PFSK-1 (cell line): ENCODE results near the gene CCDC188.
A peak's percentile ranks its signal among the peaks of the same experiment; 100 is the strongest.

Source experiments
- FOXP2 ChIP-seq: optimal IDR thresholded peaks from 2 replicates; pipeline ENCODE3; 2011; ENCODE audit warnings: borderline replicate concordance, control low read depth, inconsistent platforms; ENCODE audit not compliant: insufficient read depth; ENCODE audit errors: extremely low read length, extremely low read depth
- POLR2AphosphoS5 ChIP-seq: IDR thresholded peaks from 2 replicates; pipeline ENCODE4 v1.6.1; 2012; ENCODE audit warnings: low read depth, mild to moderate bottlenecking, control low read depth, low read length, moderate library complexity
- SIN3A ChIP-seq: IDR thresholded peaks from 2 replicates; pipeline ENCODE4 v1.6.1; 2012; ENCODE audit warnings: mild to moderate bottlenecking, low read length, moderate library complexity, borderline replicate concordance; ENCODE audit not compliant: insufficient read depth
- TAF1 ChIP-seq: IDR thresholded peaks from 2 replicates; pipeline ENCODE4 v1.6.1; 2012; ENCODE audit warnings: low read length, control low read depth, borderline replicate concordance; ENCODE audit not compliant: insufficient read depth
- TF ChIP-seq, protein P1 (sequence below), 2 experiments: IDR thresholded peaks; 2 replicates each; pipeline versions ENCODE4 v1.6.1 to v1.8.0; 2011 to 2012; ENCODE audit warnings: low read depth in 2 of 2, low read length in 2 of 2, control low read depth in 1 of 2, inconsistent platforms in 1 of 2, mild to moderate bottlenecking in 1 of 2, moderate library complexity in 1 of 2; ENCODE audit not compliant: insufficient read depth in 1 of 2

The CCDC188 gene

DNA sequence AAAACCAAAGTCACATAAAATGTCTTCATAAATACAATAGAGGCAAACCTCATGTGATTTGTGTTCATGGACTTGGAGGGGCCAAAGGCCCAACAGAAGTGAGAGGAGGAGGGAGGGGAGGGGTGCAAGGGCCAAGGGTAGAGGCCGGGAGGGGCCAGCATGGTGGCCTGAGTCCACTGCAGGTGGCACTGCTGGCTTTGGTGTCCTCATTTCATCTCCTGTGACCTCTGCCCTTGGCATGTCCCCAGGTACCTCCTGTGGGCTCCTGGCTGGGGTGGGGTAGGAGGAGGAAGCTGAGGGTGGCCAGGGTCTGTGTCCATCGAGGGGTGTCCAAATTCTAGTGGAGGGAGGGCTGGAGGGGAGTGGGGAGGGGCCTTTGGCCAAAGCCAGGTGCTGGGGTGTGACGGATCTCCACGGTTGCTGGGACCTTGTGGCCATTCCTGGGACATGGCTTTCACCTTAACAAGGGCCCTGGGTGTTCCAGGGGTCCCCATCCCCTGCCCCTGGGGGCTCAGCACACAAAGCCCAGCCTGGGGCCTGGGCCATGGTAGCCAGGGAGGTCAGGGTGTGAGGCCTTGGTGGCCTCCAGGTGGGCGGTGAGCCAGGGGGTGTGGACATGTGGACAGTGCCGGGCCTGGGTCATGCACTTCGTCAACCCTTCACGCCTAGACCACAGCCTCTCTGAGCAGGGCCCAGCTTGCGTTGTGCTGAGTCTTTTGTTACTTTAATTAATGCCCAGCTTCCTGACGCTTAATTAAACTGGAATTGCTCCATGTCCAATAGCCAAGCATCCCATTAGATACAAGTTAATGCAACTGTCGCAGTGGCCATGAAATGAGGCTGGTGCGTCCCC lies 20.7 kb upstream of the CCDC188 start:
- no peak for TF ChIP-seq SIN3A
- no peak for TF ChIP-seq TAF1
- no peak for TF ChIP-seq POLR2AphosphoS5
- TF ChIP-seq FOXP2: no peak
- TF ChIP-seq, protein P1, sequence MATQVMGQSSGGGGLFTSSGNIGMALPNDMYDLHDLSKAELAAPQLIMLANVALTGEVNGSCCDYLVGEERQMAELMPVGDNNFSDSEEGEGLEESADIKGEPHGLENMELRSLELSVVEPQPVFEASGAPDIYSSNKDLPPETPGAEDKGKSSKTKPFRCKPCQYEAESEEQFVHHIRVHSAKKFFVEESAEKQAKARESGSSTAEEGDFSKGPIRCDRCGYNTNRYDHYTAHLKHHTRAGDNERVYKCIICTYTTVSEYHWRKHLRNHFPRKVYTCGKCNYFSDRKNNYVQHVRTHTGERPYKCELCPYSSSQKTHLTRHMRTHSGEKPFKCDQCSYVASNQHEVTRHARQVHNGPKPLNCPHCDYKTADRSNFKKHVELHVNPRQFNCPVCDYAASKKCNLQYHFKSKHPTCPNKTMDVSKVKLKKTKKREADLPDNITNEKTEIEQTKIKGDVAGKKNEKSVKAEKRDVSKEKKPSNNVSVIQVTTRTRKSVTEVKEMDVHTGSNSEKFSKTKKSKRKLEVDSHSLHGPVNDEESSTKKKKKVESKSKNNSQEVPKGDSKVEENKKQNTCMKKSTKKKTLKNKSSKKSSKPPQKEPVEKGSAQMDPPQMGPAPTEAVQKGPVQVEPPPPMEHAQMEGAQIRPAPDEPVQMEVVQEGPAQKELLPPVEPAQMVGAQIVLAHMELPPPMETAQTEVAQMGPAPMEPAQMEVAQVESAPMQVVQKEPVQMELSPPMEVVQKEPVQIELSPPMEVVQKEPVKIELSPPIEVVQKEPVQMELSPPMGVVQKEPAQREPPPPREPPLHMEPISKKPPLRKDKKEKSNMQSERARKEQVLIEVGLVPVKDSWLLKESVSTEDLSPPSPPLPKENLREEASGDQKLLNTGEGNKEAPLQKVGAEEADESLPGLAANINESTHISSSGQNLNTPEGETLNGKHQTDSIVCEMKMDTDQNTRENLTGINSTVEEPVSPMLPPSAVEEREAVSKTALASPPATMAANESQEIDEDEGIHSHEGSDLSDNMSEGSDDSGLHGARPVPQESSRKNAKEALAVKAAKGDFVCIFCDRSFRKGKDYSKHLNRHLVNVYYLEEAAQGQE (IDR thresholded peaks at IDR 0.05; ENCODE audit: insufficient read depth in 1 of 2, low read depth in 2 of 2, low read length in 2 of 2): no peak

DNA sequence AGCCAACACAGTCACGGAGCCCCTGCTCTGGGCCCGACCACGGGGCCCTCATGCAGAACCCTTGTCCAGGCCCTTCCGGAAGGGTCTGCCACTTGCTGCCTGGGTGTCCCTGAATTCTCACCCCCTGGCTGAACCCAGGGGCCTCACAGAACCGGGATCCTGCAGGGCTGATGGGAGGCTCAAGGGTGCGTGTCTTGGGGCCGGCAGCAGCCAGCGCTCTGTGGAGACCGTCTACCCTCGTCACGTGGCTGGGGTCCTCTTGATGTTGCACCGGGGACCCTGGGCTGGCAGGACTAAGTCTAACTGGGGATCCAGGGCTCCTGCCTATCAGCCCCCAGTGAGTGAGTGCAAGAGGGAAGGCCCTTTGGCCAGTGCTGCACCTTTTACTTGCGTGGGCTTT lies 19.3 kb upstream of the CCDC188 start:
- no peak for TF ChIP-seq SIN3A
- no peak for TF ChIP-seq FOXP2
- TF ChIP-seq, protein P1 (IDR thresholded peaks at IDR 0.05; ENCODE audit: insufficient read depth in 1 of 2, low read depth in 2 of 2, low read length in 2 of 2): no peak
- TF ChIP-seq POLR2AphosphoS5: no peak
- TF ChIP-seq TAF1: no peak

DNA sequence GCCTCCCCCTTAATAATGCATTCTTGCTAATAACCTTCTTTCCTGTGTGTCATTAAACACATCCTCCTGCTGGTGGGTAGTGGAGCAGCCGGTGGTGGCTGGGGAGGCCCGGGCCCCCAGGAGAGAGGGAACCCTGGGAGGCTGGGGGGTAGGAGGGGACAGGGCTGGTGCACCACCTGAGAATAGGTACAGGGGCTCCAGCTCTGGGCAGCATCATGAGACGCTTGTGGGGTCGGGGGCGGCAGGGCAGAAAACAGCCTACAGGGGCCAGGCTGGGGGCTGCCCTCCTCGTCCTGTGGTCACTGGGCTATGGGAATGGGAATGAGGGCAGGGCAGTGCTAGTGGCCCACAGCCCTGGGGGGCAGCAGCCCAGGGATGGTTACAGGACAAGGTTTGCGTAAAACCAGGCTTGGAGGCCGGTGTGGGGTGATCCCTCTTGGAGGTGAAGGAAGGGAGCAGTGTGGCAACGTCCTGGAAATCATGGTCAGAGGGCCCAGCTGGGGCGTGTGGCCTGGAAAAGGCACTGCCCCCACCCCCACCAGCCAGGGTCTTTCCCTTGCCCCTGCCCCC lies 18.5 kb upstream of the CCDC188 start:
- TF ChIP-seq POLR2AphosphoS5: no peak
- no peak for TF ChIP-seq TAF1
- TF ChIP-seq, protein P1 (IDR thresholded peaks at IDR 0.05; ENCODE audit: insufficient read depth in 1 of 2, low read depth in 2 of 2, low read length in 2 of 2): no peak
- no peak for TF ChIP-seq SIN3A

DNA sequence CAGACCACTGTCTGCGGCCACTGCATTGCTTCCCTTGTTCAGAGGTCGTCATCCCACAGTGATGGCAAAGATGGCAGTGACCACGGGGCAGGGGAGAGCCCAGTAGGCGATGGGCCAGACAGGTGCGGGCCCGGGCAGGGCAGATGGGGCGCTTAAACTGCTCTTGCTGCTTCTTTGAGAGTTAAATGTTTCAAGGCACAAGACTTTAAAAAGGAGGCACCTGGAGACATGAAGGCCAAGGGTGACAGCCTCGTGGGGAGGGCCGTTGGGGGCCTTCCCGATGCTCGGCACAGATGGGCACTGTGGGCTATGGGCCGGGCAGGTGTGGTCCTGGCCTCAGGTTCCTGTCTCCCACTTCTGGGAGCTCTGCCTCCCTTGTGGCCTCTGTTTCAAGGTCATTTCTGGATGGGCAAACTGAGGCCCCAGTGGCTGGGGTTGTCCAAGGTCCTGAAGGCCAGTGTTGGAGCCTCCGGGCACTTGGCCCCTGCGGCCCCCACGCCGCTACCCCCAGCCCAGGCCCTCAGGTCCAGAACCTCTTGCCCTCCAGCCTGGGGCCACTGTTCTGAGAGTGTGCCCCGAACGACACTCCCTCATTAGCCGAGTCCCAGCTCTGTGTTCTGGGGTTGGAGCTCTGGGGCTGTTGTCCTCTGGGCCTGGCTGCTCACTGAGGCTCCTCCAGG lies 16.9 kb upstream of the CCDC188 start:
- TF ChIP-seq, protein P1 (IDR thresholded peaks at IDR 0.05; ENCODE audit: insufficient read depth in 1 of 2, low read depth in 2 of 2, low read length in 2 of 2): peak; percentile 44 to 83; a peak in 2 of 4 replicates
- TF ChIP-seq FOXP2: no peak

DNA sequence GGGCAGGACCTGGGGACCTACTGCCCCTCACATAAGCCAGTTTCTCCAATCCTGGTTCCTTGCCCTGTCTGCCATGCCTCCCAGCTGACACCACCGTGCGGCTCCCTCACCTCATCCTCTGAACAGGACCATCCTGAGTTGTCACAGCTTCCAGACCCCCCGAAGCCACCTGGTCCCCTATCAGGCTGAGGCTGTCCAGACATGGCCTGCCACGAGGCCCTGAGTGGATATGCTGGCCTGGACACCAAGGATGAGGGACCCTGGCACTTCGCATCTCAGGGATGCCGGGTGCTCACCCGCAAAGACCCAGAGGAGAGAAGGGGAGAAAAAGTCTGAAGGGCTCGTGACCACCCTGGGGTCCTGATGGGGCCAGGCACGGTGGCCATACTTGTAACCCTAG lies 15.8 kb upstream of the CCDC188 start:
- TF ChIP-seq, protein P1 (IDR thresholded peaks at IDR 0.05; ENCODE audit: insufficient read depth in 1 of 2, low read depth in 2 of 2, low read length in 2 of 2): no peak
- TF ChIP-seq TAF1 (no peak), POLR2AphosphoS5 (no peak), FOXP2 (no peak), SIN3A (no peak)
